HL-60/S4 treated with phorbol 12-myristate 13-acetate at 8.2 ng/mL for 4 days and 3 days (cell line): ENCODE results near the gene DNAJB13.

Source experiments
- in situ Hi-C: fragments of 300-500 bp; cut with MboI; formaldehyde crosslinking; loops from 2 replicates; pipeline ENCODE4 v1.15.0; 2022; ENCODE audit warnings: low sequenced_read_pairs

Gene DNAJB13

DNA sequence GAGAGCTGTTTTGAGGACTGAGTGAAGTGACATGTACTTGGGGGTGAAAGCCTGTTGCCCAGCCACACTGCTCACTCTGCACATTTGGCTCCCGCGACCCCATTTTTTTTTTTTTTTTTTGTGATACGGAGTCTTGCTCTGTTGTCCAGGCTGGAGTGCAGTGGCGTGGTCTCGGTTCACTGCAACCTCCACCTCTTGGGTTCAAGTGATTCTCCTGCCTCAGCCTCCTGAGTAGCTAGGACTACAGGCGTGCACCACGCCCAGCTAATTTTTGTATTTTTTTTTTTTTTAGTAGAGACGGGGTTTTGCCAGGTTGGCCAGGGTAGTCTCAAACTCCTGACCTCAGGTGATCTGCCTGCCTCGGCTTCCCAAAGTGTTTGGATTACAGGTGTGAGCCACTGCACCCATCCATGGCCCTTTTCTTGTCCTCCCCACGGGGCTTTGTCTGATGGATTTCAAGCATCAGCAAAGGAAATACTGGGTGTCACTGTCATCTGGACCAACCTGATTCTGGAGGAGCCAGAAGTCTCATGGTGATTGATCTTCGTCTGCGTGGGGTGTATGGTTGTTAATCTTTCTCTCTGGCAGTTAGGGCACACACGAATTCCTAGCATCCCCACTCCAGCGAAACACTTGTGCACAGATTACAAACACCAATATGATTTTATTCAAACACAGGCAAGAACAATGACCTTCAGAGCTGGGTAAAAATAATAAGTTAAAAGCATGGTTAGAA, 61.4 kb downstream of the DNAJB13 start:
- in situ Hi-C loops, result no loop called here

DNA sequence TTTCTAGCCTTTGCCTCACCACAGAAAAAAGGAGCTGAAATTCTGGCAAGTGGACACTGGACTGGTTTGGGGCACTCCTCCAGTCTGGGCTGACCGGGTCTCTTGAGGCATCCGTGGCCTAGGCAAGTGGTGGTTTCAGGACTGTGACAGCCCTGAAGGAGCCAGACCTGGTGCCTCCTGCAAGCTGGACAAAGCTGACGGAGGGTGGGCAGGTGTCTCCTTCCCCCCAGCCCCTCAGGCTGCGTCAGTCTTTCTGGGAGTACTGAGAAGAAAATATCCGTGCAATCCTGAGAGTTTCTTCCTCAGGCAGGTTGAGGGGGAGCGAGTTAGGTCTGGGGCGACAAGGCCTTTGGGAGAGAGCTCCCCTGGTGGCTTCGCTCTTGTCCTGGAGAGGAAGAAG, 62.3 kb downstream of the DNAJB13 start:
- in situ Hi-C loops, result no loop called here

DNA sequence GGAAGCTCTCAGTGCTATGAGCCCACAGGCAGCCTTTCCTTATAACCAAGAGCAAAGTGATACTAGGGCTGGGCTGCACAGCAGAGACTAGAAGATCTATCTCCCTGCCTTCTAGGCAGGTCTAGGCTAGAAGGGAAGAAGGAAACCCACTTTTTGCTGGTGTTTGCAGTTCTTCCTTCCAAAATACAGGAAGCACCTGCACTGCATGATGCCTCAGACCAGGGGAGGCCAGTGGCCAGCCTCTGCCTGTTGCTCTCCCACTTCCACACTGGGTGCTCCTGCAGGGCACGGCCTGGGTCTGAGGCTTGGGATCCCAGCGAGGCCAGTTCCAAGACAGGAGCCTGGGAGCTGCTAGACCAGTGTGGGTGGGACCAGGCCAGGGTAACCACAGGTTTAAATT, 64.1 kb downstream of the DNAJB13 start:
- in situ Hi-C loops, result no loop called here

DNA sequence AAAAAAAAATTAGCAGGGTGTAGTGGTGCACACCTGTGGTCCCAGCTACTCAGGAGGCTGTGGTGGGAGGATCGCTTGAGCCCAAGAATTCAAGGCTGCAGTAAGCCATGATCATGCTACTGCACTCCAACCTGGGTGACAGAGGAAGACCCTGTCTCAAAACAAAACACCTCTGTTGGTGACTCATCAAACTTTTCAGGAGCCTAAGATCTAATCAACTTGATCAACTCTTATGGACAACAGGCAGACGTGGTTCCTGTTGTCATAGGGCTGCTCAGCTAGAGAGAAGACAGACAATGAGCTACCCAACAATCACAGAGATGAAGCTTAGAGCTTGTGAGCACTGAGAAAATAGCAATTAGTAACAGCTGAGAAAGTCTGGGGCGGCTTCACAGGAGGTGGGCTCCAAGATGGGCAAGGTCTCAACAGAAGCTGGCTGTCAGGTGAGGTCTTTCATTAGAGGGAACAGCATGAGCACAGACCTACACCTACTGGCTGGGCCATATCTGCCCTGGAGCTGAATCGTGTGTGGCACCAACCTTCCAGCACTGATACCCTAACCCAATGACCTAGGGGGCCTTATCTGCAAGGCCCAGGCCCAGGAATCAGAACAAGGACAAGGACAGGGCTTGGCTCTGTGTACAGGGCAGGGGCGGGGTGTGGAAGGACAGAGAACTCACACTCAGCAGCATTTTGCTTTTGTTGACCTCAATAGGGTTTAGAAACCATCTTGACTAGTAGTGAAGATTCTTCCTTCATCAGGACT, 65.3 kb downstream of the DNAJB13 start:
- in situ Hi-C loops, result no loop called here

DNA sequence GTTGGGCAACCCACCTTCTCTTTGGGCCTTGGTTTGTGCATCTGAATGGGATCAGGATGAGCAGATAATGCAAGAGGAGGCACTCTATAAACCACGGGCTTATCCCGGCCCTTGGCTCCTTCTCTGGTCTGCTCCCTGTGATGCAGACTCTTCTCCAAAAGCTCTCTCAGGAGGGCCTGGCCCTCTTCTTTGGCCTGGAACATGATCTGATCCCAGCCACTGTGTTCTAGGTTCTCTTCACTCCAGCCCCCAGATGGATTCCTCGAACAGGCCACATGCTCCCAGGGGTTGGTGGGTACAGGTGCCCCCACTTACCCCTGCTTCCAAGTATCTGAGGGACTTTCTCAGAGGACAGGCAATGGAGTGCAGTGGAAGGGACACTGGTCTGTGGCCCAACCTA, 66.8 kb downstream of the DNAJB13 start:
- in situ Hi-C loops, result no loop called here

DNA sequence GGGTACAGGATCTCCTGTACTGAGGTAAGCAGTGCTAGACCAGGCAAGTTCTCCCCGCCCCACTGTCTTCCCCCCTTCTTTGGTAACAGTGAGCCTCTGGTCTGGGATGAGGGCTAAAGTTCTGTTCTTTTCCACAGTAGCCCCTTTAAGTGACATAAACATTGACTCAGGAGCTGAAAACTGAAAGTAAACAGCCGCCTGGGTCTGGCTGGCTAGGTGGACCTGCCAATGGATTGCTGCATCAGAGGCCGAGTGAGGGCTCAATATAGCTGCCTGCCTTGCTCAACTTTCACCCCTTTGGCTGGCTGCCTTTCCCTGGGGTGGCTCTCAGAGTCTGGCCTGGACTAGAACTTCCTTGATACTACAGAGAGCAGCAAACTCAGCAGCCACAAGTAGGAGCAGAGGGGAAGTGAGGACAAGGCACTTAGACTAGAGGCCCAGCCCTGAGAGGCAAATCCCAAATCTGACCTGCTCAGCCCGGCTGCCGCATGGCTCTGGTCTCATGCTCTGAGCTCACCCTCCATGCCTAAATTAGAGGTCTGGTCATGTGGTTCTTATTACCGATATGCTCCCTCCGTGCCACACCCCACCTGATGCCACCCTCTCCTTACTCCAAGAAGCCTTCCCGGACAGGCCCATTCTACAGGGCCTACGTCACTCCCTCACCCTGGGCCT, 67.6 kb downstream of the DNAJB13 start:
- in situ Hi-C loops, result no loop called here

DNA sequence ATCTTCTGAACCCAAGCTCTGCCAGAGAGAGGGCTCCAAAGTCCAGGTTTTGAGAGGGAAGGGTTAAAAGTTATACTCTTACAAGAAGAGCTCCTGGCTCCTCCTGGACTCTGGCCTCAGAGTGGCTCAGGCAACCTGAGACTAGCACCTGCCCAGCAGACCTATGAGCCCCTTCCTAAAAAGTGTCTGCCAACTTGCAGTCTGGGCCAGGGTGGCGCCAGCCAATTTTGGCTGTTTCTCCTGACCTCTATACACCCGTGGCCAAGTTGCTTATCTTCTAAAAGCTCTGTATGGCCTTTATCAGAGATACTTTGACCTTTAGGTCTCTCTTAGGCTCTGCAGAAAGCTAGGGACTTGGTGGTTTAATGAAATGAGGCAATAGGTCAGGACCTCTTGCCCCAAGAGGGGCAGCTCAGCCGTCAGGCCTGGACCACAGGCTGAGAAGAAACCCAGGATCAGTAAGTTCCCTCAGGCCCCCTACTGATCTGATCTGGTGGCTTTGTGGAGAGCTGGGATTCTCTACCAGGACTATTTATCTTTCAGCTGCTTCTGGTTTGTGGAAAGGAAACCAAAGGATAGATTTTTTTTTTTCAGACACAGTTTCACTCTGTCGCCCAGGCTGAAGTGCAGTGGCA, 68.4 kb downstream of the DNAJB13 start:
- in situ Hi-C loops, result no loop called here

DNA sequence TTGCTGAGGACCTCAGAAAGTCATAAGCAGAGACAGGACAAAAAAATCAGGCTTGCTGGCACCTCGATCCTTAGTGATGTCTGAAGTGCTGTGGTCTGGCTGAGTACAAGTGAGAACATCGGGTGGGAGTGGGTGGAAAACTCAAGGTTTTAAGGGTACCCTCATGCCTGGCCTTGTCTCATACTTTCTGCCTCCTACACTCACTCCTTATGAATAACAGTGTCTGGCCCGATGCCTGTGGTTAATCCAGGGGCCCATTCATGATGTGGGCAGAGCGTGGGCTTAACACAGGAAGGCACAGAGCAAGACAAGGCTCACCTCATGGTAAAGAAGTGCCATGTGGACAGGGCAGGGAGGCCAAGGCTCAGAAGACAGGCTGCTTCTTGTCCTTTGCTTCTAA, 69.0 kb downstream of the DNAJB13 start:
- in situ Hi-C loops, result no loop called here
